GM12864 (cell line): Measurements from ENCODE around the gene PRR33.
A peak's percentile ranks its signal among the peaks of the same experiment; 100 is the strongest.
"Not testable (repeated sequence)": the region's sequence is repeated elsewhere in the genome, so short reads cannot be mapped to it uniquely, and the experiment has no call there.

ENCODE experiments used
- DNase-seq: peaks from one replicate; pipeline ENCODE4 v3.0.0-alpha.2; 2011; ENCODE audit warnings: low read depth
- H3K4me3 ChIP-seq: 2 replicates; pipeline ENCODE4 v1.5.1; 2011; ENCODE audit warnings: mild to moderate bottlenecking, low read depth, low read length, control low read depth
- CTCF ChIP-seq: IDR thresholded peaks from 2 replicates; pipeline ENCODE4 v1.5.1; 2011; ENCODE audit warnings: low read depth, mild to moderate bottlenecking, moderate library complexity, low read length, control low read depth, inconsistent platforms; ENCODE audit errors: missing control alignments

PRR33 gene

GRCh38 chr11:1877211-1878136 is 14.2 kb downstream of the PRR33 start:
- no peak overlapping the region for H3K4me3 ChIP-seq
- DNase-seq: no peak
- TF ChIP-seq CTCF: no peak

GRCh38 chr11:1876361-1877063 is 15.2 kb downstream of the PRR33 start:
- H3K4me3 ChIP-seq: no peak overlapping the region
- TF ChIP-seq CTCF: peak; percentile 58
- DNase-seq: no peak

- not testable (repeated sequence) for H3K4me3 ChIP-seq, DNase-seq
These were observed 15.8 kb downstream of the PRR33 start for GRCh38 chr11:1875851-1876301.

- DNase-seq: no peak
- TF ChIP-seq CTCF: no peak
- H3K4me3 ChIP-seq: no peak overlapping the region
These were observed 16.4 kb downstream of the PRR33 start for GRCh38 chr11:1875093-1875850.

GRCh38 chr11:1874441-1875092 is 17.1 kb downstream of the PRR33 start:
- not testable (repeated sequence) for DNase-seq, H3K4me3 ChIP-seq

- DNase-seq, H3K4me3 ChIP-seq: not testable (repeated sequence)
These were observed 17.9 kb downstream of the PRR33 start for GRCh38 chr11:1873813-1874150.

- H3K4me3 ChIP-seq: no peak overlapping the region
- TF ChIP-seq CTCF: no peak
- no peak for DNase-seq
These were observed 18.5 kb downstream of the PRR33 start for GRCh38 chr11:1873048-1873812.
